Tibial nerve (tissue), 4 donors: ENCODE measurements around the gene SMAD3.
A peak's percentile ranks its signal among the peaks of the same experiment; 100 is the strongest.

Source experiments
- CTCF ChIP-seq, 5 experiments: fragments of 200-600 bp in 3 of 5; fragments of 450-650 bp in 2 of 5; sonication (generic) in 3 of 5; IDR thresholded peaks; one replicate each; pipeline ENCODE4 v1.5.1; 2016 to 2019; ENCODE audit warnings: antibody characterized with exemption in 5 of 5, mild to moderate bottlenecking in 3 of 5, moderate library complexity in 2 of 5
- EP300 ChIP-seq, 2 donors: sonication (generic); formaldehyde crosslinking; IDR thresholded peaks; one replicate each; pipeline ENCODE4 v1.6.1; 2017; ENCODE audit warnings: antibody characterized with exemption in 2 of 2, mild to moderate bottlenecking in 1 of 2
- POLR2A ChIP-seq, 2 donors: fragments of 450-650 bp; IDR thresholded peaks; one replicate each; pipeline ENCODE4 v1.6.1; 2017; ENCODE audit warnings: antibody characterized with exemption in 2 of 2, mild to moderate bottlenecking in 2 of 2, moderate library complexity in 2 of 2

GRCh38 chr15:67024314-67024997, 40.9 kb upstream of the SMAD3 start:
- TF ChIP-seq CTCF (IDR thresholded peaks at IDR 0.05), result no peak
- TF ChIP-seq POLR2A (IDR thresholded peaks at IDR 0.05), result no peak
- TF ChIP-seq EP300 (IDR thresholded peaks at IDR 0.05), result peak; percentile 75 to 97
